Measurements from ENCODE around the gene ACTL6B. TPM values are rescaled to one million over a fixed set of nuclear protein-coding genes. Genes with fewer than 3 reads are reported as not detected.

ACTL6B gene
- total and polyA plus RNA-seq, 9 of the 15 experiments (the other 6 are each of a cell fraction or from before 2014, with no cell fraction given): not detected

DNA sequence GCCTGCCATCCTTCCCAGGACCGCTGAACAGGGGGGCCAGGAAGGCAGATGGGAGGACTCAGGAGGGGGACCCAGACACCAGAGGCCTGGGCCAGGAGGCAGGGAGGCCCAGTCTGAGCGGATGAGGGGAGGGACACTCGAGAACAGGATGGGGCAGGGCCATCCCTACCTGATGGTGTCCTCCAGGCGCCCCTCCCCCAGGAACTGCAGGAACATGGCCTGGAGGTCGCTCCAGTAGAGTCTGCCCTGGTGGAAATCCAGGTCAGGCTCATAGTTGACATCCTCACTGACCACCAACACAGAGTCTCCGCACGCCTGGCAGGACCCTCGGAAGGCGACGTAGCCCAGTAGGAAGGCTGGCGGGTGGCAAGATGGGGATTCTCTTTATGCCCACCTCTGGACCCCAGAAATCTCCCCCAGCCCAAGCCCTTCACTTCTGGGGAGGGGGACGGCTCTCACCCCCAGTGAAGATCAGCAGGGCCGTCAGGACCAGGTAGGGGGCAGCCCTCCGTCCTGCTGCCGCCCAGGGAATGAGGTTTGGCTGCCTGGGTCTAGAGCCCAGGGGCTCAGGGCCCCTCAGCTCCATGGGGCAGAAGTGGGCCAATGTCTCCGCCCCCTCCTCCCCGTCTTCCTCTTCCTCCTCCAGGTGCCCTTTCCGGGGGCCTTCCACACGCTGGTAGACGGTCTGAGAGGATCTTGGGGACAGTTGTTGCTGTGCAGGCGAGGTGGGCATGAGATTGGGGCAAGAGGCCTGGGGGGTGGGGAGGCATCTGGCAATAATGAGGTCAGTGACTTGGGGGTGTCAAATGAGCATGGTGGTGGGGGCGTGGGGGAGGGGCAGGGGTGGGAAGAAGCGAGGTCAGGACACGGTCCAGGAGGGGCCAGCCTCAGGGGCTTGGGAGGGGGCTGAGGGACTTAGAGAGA lies 15.5 kb downstream of the ACTL6B start (continued):
- TF ChIP-seq, protein P1, sequence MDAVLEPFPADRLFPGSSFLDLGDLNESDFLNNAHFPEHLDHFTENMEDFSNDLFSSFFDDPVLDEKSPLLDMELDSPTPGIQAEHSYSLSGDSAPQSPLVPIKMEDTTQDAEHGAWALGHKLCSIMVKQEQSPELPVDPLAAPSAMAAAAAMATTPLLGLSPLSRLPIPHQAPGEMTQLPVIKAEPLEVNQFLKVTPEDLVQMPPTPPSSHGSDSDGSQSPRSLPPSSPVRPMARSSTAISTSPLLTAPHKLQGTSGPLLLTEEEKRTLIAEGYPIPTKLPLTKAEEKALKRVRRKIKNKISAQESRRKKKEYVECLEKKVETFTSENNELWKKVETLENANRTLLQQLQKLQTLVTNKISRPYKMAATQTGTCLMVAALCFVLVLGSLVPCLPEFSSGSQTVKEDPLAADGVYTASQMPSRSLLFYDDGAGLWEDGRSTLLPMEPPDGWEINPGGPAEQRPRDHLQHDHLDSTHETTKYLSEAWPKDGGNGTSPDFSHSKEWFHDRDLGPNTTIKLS (IDR thresholded peaks at IDR 0.05; ENCODE audit: borderline replicate concordance, low read depth): no peak
- TF ChIP-seq C11orf30 (IDR thresholded peaks at IDR 0.05; ENCODE audit: low read depth) (no peak), DIDO1 (tag; IDR thresholded peaks at IDR 0.05; ENCODE audit: low read depth) (no peak), ZNF79 (CRISPR knock-in tag; IDR thresholded peaks at IDR 0.05; ENCODE audit: low read depth) (no peak), LEF1 (IDR thresholded peaks at IDR 0.05) (no peak), MYBL2 (IDR thresholded peaks at IDR 0.05; ENCODE audit: low read depth) (no peak), MYBL2 (CRISPR knock-in tag; IDR thresholded peaks at IDR 0.05; ENCODE audit: borderline replicate concordance) (no peak), ZNF436 (CRISPR knock-in tag; IDR thresholded peaks at IDR 0.05) (no peak), ZNF24 (IDR thresholded peaks at IDR 0.05) (no peak), THRAP3 (IDR thresholded peaks at IDR 0.05; ENCODE audit: borderline replicate concordance) (no peak), CHD4 (IDR thresholded peaks at IDR 0.05; ENCODE audit: insufficient read depth, insufficient replicate concordance, low read depth, low read length, poor library complexity, severe bottlenecking) (no peak), TAF7 (tag; IDR thresholded peaks at IDR 0.05) (no peak), RBFOX2 (IDR thresholded peaks at IDR 0.05; ENCODE audit: low read depth, low read length) (peak; percentile 79), PRMT5 (CRISPR knock-in tag; IDR thresholded peaks at IDR 0.05) (no peak), NCOA1 (IDR thresholded peaks at IDR 0.05; ENCODE audit: low read depth) (no peak), PPARD (CRISPR knock-in tag; IDR thresholded peaks at IDR 0.05) (no peak), ZNF282 (CRISPR knock-in tag; IDR thresholded peaks at IDR 0.05) (no peak), RBM15 (IDR thresholded peaks at IDR 0.05; ENCODE audit: insufficient read depth, low read length) (no peak)
- TF ChIP-seq, protein P2, sequence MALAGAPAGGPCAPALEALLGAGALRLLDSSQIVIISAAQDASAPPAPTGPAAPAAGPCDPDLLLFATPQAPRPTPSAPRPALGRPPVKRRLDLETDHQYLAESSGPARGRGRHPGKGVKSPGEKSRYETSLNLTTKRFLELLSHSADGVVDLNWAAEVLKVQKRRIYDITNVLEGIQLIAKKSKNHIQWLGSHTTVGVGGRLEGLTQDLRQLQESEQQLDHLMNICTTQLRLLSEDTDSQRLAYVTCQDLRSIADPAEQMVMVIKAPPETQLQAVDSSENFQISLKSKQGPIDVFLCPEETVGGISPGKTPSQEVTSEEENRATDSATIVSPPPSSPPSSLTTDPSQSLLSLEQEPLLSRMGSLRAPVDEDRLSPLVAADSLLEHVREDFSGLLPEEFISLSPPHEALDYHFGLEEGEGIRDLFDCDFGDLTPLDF (CRISPR knock-in tag; IDR thresholded peaks at IDR 0.05): no peak
- TF ChIP-seq, protein P3, sequence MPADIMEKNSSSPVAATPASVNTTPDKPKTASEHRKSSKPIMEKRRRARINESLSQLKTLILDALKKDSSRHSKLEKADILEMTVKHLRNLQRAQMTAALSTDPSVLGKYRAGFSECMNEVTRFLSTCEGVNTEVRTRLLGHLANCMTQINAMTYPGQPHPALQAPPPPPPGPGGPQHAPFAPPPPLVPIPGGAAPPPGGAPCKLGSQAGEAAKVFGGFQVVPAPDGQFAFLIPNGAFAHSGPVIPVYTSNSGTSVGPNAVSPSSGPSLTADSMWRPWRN (IDR thresholded peaks at IDR 0.05; ENCODE audit: low read depth): no peak
- TF ChIP-seq, protein P4, sequence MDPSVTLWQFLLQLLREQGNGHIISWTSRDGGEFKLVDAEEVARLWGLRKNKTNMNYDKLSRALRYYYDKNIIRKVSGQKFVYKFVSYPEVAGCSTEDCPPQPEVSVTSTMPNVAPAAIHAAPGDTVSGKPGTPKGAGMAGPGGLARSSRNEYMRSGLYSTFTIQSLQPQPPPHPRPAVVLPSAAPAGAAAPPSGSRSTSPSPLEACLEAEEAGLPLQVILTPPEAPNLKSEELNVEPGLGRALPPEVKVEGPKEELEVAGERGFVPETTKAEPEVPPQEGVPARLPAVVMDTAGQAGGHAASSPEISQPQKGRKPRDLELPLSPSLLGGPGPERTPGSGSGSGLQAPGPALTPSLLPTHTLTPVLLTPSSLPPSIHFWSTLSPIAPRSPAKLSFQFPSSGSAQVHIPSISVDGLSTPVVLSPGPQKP (CRISPR knock-in tag; IDR thresholded peaks at IDR 0.05): no peak
- TF ChIP-seq, protein P5, sequence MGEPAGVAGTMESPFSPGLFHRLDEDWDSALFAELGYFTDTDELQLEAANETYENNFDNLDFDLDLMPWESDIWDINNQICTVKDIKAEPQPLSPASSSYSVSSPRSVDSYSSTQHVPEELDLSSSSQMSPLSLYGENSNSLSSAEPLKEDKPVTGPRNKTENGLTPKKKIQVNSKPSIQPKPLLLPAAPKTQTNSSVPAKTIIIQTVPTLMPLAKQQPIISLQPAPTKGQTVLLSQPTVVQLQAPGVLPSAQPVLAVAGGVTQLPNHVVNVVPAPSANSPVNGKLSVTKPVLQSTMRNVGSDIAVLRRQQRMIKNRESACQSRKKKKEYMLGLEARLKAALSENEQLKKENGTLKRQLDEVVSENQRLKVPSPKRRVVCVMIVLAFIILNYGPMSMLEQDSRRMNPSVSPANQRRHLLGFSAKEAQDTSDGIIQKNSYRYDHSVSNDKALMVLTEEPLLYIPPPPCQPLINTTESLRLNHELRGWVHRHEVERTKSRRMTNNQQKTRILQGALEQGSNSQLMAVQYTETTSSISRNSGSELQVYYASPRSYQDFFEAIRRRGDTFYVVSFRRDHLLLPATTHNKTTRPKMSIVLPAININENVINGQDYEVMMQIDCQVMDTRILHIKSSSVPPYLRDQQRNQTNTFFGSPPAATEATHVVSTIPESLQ (CRISPR knock-in tag; IDR thresholded peaks at IDR 0.05): no peak; the same call in 1 of the 2 replicates

All from K562 (cell line).